SH-SY5Y (cell line): ENCODE data around the gene FTSJ1.

Experiments
- GATA2 ChIP-seq: IDR thresholded peaks from 2 replicates; pipeline ENCODE4 v1.6.1; 2011; ENCODE audit warnings: mild to moderate bottlenecking, low read depth, low read length
- GATA3 ChIP-seq: IDR thresholded peaks from 2 replicates; pipeline ENCODE4 v1.6.1; 2011; ENCODE audit warnings: low read depth, mild to moderate bottlenecking, low read length, moderate library complexity

DNA sequence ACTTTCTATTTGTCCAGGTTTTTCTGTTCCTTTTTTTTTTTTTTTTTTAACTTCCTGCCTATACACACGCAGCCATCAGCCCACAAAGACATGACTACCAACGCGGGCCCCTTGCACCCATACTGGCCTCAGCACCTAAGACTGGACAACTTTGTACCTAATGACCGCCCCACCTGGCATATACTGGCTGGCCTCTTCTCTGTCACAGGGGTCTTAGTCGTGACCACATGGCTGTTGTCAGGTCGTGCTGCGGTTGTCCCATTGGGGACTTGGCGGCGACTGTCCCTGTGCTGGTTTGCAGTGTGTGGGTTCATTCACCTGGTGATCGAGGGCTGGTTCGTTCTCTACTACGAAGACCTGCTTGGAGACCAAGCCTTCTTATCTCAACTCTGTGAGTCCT is 47.7 kb downstream of the FTSJ1 start:
- TF ChIP-seq GATA2 (no peak), GATA3 (no peak)
